ENCODE data around the gene FREM2. TPM values are rescaled to one million over a fixed set of nuclear protein-coding genes. Genes with fewer than 3 reads are reported as not detected.

Gene FREM2
- total RNA-seq, 2 experiments from 2014 or later, result not detected

GRCh38 chr13:38908574-38908973 is 221.7 kb downstream of the FREM2 start:
- Histone ChIP-seq H2AFZ (ENCODE audit: low read length) (no peak overlapping the region), H3K4me3 (ENCODE audit: low read depth, low read length, poor library complexity, severe bottlenecking) (no peak overlapping the region), H3K4me1 (ENCODE audit: insufficient read depth, low read length, poor library complexity, severe bottlenecking) (no peaks in the 10 kb centered on the region), H3K79me2 (ENCODE audit: insufficient read depth, low read depth, low read length) (no peaks in the 10 kb centered on the region), H3K9me3 (ENCODE audit: low read length) (no peaks in the 10 kb centered on the region), H3K4me2 (ENCODE audit: low read length) (no peak overlapping the region), H3K27ac (ENCODE audit: low read depth, low read length, poor library complexity, severe bottlenecking) (no peak overlapping the region), H4K20me1 (ENCODE audit: insufficient read depth, low read length) (no peaks in the 10 kb centered on the region), H3K9me2 (ENCODE audit: insufficient read depth, low read length) (no peaks in the 10 kb centered on the region), H3K36me3 (ENCODE audit: insufficient read depth, low read length) (no peaks in the 10 kb centered on the region)
- TF ChIP-seq CTCF (conservative IDR thresholded peaks at IDR 0.05; ENCODE audit: low read length), result no peak
- no peak for TF ChIP-seq EZH2phosphoT487 (IDR thresholded peaks at IDR 0.05; ENCODE audit: borderline replicate concordance, low read depth, low read length)
- ChIA-PET POLR2A (no interaction called here), CTCF (ENCODE audit: unreplicated experiment) (no interaction called here)
- no peak for DNase-seq (ENCODE audit: low spot score)
- no TSS peak for BruUV-seq (replicated peaks)
- intact Hi-C loops (cut with micrococcal nuclease; ENCODE audit: unreplicated experiment), result no loop called here

- H3K4me2 ChIP-seq (ENCODE audit: low read length), result no peak overlapping the region
- CTCF ChIA-PET (ENCODE audit: unreplicated experiment), result no interaction called here
- BruUV-seq (replicated peaks), result no TSS peak
These were observed 227.2 kb downstream of the FREM2 start for GRCh38 chr13:38914070-38914469.

GRCh38 chr13:38921081-38921480 is 234.2 kb downstream of the FREM2 start:
- BruUV-seq (replicated peaks), result no TSS peak
- intact Hi-C loops (cut with micrococcal nuclease; ENCODE audit: unreplicated experiment), result no loop called here
- no peaks in the 10 kb centered on the region for H4K20me1 ChIP-seq (ENCODE audit: insufficient read depth, low read length)
- H3K9me3 ChIP-seq (ENCODE audit: low read length), result no peaks in the 10 kb centered on the region
- no peak for DNase-seq (ENCODE audit: low spot score)
- H3K9me2 ChIP-seq (ENCODE audit: insufficient read depth, low read length), result no peaks in the 10 kb centered on the region
- no peak overlapping the region for H3K4me3 ChIP-seq (ENCODE audit: low read depth, low read length, poor library complexity, severe bottlenecking)
- H3K27ac ChIP-seq (ENCODE audit: low read depth, low read length, poor library complexity, severe bottlenecking), result no peak overlapping the region
- no peaks in the 10 kb centered on the region for H3K36me3 ChIP-seq (ENCODE audit: insufficient read depth, low read length)
- no peaks in the 10 kb centered on the region for H3K4me1 ChIP-seq (ENCODE audit: insufficient read depth, low read length, poor library complexity, severe bottlenecking)
- TF ChIP-seq EZH2phosphoT487 (IDR thresholded peaks at IDR 0.05; ENCODE audit: borderline replicate concordance, low read depth, low read length) (no peak), CTCF (conservative IDR thresholded peaks at IDR 0.05; ENCODE audit: low read length) (no peak)
- no peak overlapping the region for H2AFZ ChIP-seq (ENCODE audit: low read length)
- CTCF ChIA-PET (ENCODE audit: unreplicated experiment), result no interaction called here
- POLR2A ChIA-PET, result no interaction called here
- H3K79me2 ChIP-seq (ENCODE audit: insufficient read depth, low read depth, low read length), result no peaks in the 10 kb centered on the region
- no peak overlapping the region for H3K4me2 ChIP-seq (ENCODE audit: low read length)

More at GRCh38 chr13:38914070-38914469, 227.2 kb downstream of the FREM2 start:
- H3K27ac ChIP-seq (ENCODE audit: low read depth, low read length, poor library complexity, severe bottlenecking), result no peak overlapping the region
- no peaks in the 10 kb centered on the region for H3K9me2 ChIP-seq (ENCODE audit: insufficient read depth, low read length)
- H3K9me3 ChIP-seq (ENCODE audit: low read length), result no peaks in the 10 kb centered on the region
- TF ChIP-seq CTCF (conservative IDR thresholded peaks at IDR 0.05; ENCODE audit: low read length) (no peak), EZH2phosphoT487 (IDR thresholded peaks at IDR 0.05; ENCODE audit: borderline replicate concordance, low read depth, low read length) (no peak)
- no peak overlapping the region for H2AFZ ChIP-seq (ENCODE audit: low read length)
- H3K79me2 ChIP-seq (ENCODE audit: insufficient read depth, low read depth, low read length), result no peaks in the 10 kb centered on the region
- H3K4me3 ChIP-seq (ENCODE audit: low read depth, low read length, poor library complexity, severe bottlenecking), result no peak overlapping the region
- H4K20me1 ChIP-seq (ENCODE audit: insufficient read depth, low read length), result no peaks in the 10 kb centered on the region
- intact Hi-C loops (cut with micrococcal nuclease; ENCODE audit: unreplicated experiment), result no loop called here
- H3K4me1 ChIP-seq (ENCODE audit: insufficient read depth, low read length, poor library complexity, severe bottlenecking), result no peaks in the 10 kb centered on the region
- POLR2A ChIA-PET, result no interaction called here
- no peaks in the 10 kb centered on the region for H3K36me3 ChIP-seq (ENCODE audit: insufficient read depth, low read length)
- DNase-seq (ENCODE audit: low spot score), result no peak

Data from OCI-LY7 (cell line).